Fibroblast of lung (primary cell): ENCODE measurements around the gene FOXC1.

Source experiments
- CTCF ChIP-seq, 2 donors: IDR thresholded peaks in 1 of 2; conservative IDR thresholded peaks in 1 of 2; 1 replicate in 1 of 2; 2 replicates in 1 of 2; pipeline ENCODE4 v1.5.1; 2011 to 2012; ENCODE audit warnings: low read length in 2 of 2, control low read depth in 1 of 2, inconsistent platforms in 1 of 2, low read depth in 1 of 2, mild to moderate bottlenecking in 1 of 2
- EZH2 ChIP-seq: IDR thresholded peaks from 2 replicates; pipeline ENCODE4 v1.5.1; 2012; ENCODE audit warnings: low read length, control low read depth, mild to moderate bottlenecking; ENCODE audit errors: missing control alignments

- TF ChIP-seq EZH2 (no peak), CTCF (conservative IDR thresholded peaks at IDR 0.05 in 1 of 2, IDR thresholded peaks at IDR 0.05 in 1 of 2; ENCODE audit: low read depth in 1 of 2, low read length in 2 of 2) (no peak)
Measured at GRCh38 chr6:1609041-1609647, 571 bp upstream of the FOXC1 start.
